ENCODE measurements around the gene CFAP20DC.

CFAP20DC gene

GRCh38 chr3:58948018-58948417 is 101.8 kb downstream of the CFAP20DC start:
- no peaks in the 10 kb centered on the region for H3K9me3 ChIP-seq (ENCODE audit: control insufficient read depth, insufficient read depth, low read depth, low read length)

GRCh38 chr3:58946875-58947274 is 103.0 kb downstream of the CFAP20DC start:
- CTCF ChIA-PET, result no interaction called here
- H3K36me3 ChIP-seq (ENCODE audit: control insufficient read depth in 2 of 2, insufficient read depth in 1 of 2, low read length in 2 of 2), result no peaks in the 10 kb centered on the region
- TF ChIP-seq ZNF16 (tag by site-specific recombination; IDR thresholded peaks at IDR 0.05; ENCODE audit: low read depth), result no peak
- no peak for TF ChIP-seq SCRT1 (tag by site-specific recombination; IDR thresholded peaks at IDR 0.05; ENCODE audit: borderline replicate concordance)
- no peak for TF ChIP-seq ZNF600 (tag by site-specific recombination; IDR thresholded peaks at IDR 0.05)
- H3K9me3 ChIP-seq (ENCODE audit: control insufficient read depth, insufficient read depth, low read depth, low read length), result no peaks in the 10 kb centered on the region
- no peaks in the 10 kb centered on the region for H3K4me1 ChIP-seq (ENCODE audit: control insufficient read depth, insufficient read depth, low read length)
- POLR2A ChIA-PET, result no interaction called here
- H3K27ac ChIP-seq (ENCODE audit: extremely low read depth, low read depth, low read length), result no peak overlapping the region
- no peak overlapping the region for H3K4me3 ChIP-seq (ENCODE audit: low read depth, low read length)

More at GRCh38 chr3:58948018-58948417, 101.8 kb downstream of the CFAP20DC start:
- CTCF ChIA-PET, result no interaction called here
- no peak overlapping the region for H3K4me3 ChIP-seq (ENCODE audit: low read depth, low read length)
- no peak for TF ChIP-seq ZNF19 (tag by site-specific recombination; IDR thresholded peaks at IDR 0.05; ENCODE audit: low read depth)
- H3K36me3 ChIP-seq (ENCODE audit: control insufficient read depth in 2 of 2, insufficient read depth in 1 of 2, low read length in 2 of 2), result no peaks in the 10 kb centered on the region
- H3K4me1 ChIP-seq (ENCODE audit: control insufficient read depth, insufficient read depth, low read length), result no peaks in the 10 kb centered on the region
- POLR2A ChIA-PET, result no interaction called here
- no peak overlapping the region for H3K27ac ChIP-seq (ENCODE audit: extremely low read depth, low read depth, low read length)

GRCh38 chr3:58938057-58938456 is 111.8 kb downstream of the CFAP20DC start:
- Histone ChIP-seq H3K4me3 (ENCODE audit: low read depth, low read length) (no peak overlapping the region), H3K36me3 (ENCODE audit: control insufficient read depth in 2 of 2, insufficient read depth in 1 of 2, low read length in 2 of 2) (no peaks in the 10 kb centered on the region), H3K9me3 (ENCODE audit: control insufficient read depth, insufficient read depth, low read depth, low read length) (no peaks in the 10 kb centered on the region), H3K27ac (ENCODE audit: extremely low read depth, low read depth, low read length) (no peak overlapping the region), H3K4me1 (ENCODE audit: control insufficient read depth, insufficient read depth, low read length) (no peaks in the 10 kb centered on the region)
- TF ChIP-seq PBX3 (CRISPR knock-in tag; IDR thresholded peaks at IDR 0.05) (no peak), ZNF521 (tag by site-specific recombination; IDR thresholded peaks at IDR 0.05) (no peak), ZNF548 (tag by site-specific recombination; IDR thresholded peaks at IDR 0.05) (no peak), ZNF394 (tag by site-specific recombination; IDR thresholded peaks at IDR 0.05; ENCODE audit: borderline replicate concordance) (no peak), HIC1 (tag by site-specific recombination; IDR thresholded peaks at IDR 0.05) (no peak), ZNF302 (tag by site-specific recombination; IDR thresholded peaks at IDR 0.05; ENCODE audit: low read depth) (no peak), ZNF791 (tag by site-specific recombination; IDR thresholded peaks at IDR 0.05) (no peak), HOXA7 (CRISPR knock-in tag; IDR thresholded peaks at IDR 0.05; ENCODE audit: borderline replicate concordance) (no peak), ZNF433 (tag by site-specific recombination; IDR thresholded peaks at IDR 0.05; ENCODE audit: low read depth) (no peak)
- TF ChIP-seq, protein P1, sequence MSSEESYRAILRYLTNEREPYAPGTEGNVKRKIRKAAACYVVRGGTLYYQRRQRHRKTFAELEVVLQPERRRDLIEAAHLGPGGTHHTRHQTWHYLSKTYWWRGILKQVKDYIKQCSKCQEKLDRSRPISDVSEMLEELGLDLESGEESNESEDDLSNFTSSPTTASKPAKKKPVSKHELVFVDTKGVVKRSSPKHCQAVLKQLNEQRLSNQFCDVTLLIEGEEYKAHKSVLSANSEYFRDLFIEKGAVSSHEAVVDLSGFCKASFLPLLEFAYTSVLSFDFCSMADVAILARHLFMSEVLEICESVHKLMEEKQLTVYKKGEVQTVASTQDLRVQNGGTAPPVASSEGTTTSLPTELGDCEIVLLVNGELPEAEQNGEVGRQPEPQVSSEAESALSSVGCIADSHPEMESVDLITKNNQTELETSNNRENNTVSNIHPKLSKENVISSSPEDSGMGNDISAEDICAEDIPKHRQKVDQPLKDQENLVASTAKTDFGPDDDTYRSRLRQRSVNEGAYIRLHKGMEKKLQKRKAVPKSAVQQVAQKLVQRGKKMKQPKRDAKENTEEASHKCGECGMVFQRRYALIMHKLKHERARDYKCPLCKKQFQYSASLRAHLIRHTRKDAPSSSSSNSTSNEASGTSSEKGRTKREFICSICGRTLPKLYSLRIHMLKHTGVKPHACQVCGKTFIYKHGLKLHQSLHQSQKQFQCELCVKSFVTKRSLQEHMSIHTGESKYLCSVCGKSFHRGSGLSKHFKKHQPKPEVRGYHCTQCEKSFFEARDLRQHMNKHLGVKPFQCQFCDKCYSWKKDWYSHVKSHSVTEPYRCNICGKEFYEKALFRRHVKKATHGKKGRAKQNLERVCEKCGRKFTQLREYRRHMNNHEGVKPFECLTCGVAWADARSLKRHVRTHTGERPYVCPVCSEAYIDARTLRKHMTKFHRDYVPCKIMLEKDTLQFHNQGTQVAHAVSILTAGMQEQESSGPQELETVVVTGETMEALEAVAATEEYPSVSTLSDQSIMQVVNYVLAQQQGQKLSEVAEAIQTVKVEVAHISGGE (tag by site-specific recombination; conservative IDR thresholded peaks at IDR 0.05; ENCODE audit: low read depth), result no peak
- ChIA-PET POLR2A (no interaction called here), CTCF (no interaction called here)

Measured in HEK293 (cell line).